ENCODE data around the gene LTBP2. TPM values are rescaled to one million over a fixed set of nuclear protein-coding genes. Genes with fewer than 3 reads are reported as not detected.

The LTBP2 gene
- total and polyA plus RNA-seq, 2 of the 13 experiments (the other 11 are each of a cell fraction or from before 2014, with no cell fraction given), result 0.20 to 0.41 TPM

DNA sequence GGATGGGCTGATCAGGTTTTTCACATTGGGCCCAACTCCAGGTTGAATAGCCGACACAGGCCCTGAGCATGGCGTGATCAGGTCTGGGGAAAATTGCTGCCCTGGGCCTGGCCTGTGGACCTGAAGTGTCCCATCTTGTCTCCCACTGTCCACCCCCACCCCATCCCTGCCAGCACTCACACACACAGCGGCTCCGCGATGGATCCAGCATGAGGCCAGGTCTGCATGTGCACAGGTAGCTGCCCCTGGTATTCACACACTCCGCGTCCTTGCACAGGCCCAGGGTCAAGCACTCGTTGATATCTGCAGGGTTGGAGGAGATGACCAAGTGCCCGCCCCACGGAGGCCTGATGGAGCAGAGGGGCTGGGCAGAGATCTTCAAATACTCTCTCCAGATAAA lies 79.8 kb downstream of the LTBP2 start:
- Histone ChIP-seq H3K27me3 (ENCODE audit: control insufficient read depth in 1 of 2, insufficient read depth in 2 of 2, low read length in 2 of 2) (peaks cover 3 to 47% of the 10 kb centered on the region in 2 experiments; a peak in 4 of 5 replicates), H2AFZ (ENCODE audit: low read length) (no peak overlapping the region), H4K20me1 (ENCODE audit: insufficient read depth, low read length) (no peaks in the 10 kb centered on the region), H3K4me3 (replicated peaks in 1 of 3; ENCODE audit: insufficient read depth in 1 of 3, low read depth in 2 of 3, low read length in 3 of 3) (no peak overlapping the region), H3K9ac (ENCODE audit: insufficient read depth, low read depth, low read length) (no peak overlapping the region), H3K4me2 (ENCODE audit: low read depth, low read length) (no peak overlapping the region), H3K27ac (ENCODE audit: extremely low read length, insufficient read depth, low read length) (no peak overlapping the region), H3K36me3 (replicated peaks in 1 of 2; ENCODE audit: control insufficient read depth in 1 of 2, insufficient read depth in 2 of 2, low read length in 2 of 2) (no peaks in the 10 kb centered on the region), H3K9me3 (ENCODE audit: low read length) (no peaks in the 10 kb centered on the region), H3K4me1 (ENCODE audit: insufficient read depth, low read length) (no peaks in the 10 kb centered on the region), H3K79me2 (ENCODE audit: insufficient read depth, low read length) (no peaks in the 10 kb centered on the region)
- TF ChIP-seq ZNF644 (CRISPR knock-in tag; IDR thresholded peaks at IDR 0.05; ENCODE audit: low read depth) (no peak), SRSF4 (IDR thresholded peaks at IDR 0.05; ENCODE audit: low read depth, low read length, poor library complexity, severe bottlenecking) (no peak), NCOA2 (CRISPR knock-in tag; IDR thresholded peaks at IDR 0.05) (no peak), SKI (IDR thresholded peaks at IDR 0.05; ENCODE audit: partially characterized antibody) (no peak), ASH2L (IDR thresholded peaks at IDR 0.05; ENCODE audit: insufficient read length, low read depth, low read length) (no peak), FOXJ3 (CRISPR knock-in tag; IDR thresholded peaks at IDR 0.05; ENCODE audit: borderline replicate concordance) (no peak)
- TF ChIP-seq, protein P1, sequence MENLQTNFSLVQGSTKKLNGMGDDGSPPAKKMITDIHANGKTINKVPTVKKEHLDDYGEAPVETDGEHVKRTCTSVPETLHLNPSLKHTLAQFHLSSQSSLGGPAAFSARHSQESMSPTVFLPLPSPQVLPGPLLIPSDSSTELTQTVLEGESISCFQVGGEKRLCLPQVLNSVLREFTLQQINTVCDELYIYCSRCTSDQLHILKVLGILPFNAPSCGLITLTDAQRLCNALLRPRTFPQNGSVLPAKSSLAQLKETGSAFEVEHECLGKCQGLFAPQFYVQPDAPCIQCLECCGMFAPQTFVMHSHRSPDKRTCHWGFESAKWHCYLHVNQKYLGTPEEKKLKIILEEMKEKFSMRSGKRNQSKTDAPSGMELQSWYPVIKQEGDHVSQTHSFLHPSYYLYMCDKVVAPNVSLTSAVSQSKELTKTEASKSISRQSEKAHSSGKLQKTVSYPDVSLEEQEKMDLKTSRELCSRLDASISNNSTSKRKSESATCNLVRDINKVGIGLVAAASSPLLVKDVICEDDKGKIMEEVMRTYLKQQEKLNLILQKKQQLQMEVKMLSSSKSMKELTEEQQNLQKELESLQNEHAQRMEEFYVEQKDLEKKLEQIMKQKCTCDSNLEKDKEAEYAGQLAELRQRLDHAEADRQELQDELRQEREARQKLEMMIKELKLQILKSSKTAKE (CRISPR knock-in tag; IDR thresholded peaks at IDR 0.05; ENCODE audit: borderline replicate concordance), result no peak
- TF ChIP-seq, protein P2, sequence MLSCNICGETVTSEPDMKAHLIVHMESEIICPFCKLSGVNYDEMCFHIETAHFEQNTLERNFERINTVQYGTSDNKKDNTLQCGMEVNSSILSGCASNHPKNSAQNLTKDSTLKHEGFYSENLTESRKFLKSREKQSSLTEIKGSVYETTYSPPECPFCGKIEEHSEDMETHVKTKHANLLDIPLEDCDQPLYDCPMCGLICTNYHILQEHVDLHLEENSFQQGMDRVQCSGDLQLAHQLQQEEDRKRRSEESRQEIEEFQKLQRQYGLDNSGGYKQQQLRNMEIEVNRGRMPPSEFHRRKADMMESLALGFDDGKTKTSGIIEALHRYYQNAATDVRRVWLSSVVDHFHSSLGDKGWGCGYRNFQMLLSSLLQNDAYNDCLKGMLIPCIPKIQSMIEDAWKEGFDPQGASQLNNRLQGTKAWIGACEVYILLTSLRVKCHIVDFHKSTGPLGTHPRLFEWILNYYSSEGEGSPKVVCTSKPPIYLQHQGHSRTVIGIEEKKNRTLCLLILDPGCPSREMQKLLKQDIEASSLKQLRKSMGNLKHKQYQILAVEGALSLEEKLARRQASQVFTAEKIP (CRISPR knock-in tag; IDR thresholded peaks at IDR 0.05; ENCODE audit: borderline replicate concordance), result no peak
- TF ChIP-seq, protein P3, sequence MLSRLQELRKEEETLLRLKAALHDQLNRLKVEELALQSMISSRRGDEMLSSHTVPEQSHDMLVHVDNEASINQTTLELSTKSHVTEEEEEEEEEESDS (CRISPR knock-in tag; IDR thresholded peaks at IDR 0.05; ENCODE audit: borderline replicate concordance), result no peak
- ATAC-seq (no peak), FAIRE-seq (no peak), DNase-seq (ENCODE audit: low spot score) (no peak)
- ChIA-PET POLR2A (no interaction called here), CTCF (ENCODE audit: low intra/inter-chr PET ratio, low total read pairs) (no interaction called here)
- WGBS (ENCODE audit: low lambda C conversion rate), result 72% methylated on average over 10 of the region's 10 CpGs
- in situ Hi-C loops (cut with HindIII; ENCODE audit: extremely low pct_ligation_motif_present, low pct_unique_long_range_greater_than_20kb) (no loop called here), intact Hi-C loops (cut with micrococcal nuclease; ENCODE audit: unreplicated experiment) (no loop called here)
- no TSS peak for BruUV-seq (replicated peaks)

Data from HepG2 (cell line).